Muscle layer of colon (tissue), 2 donors: ENCODE results near the gene SPNS3.

ENCODE experiments used
- H3K27ac ChIP-seq: one replicate; pipeline ENCODE4 v1.7.0; 2013; ENCODE audit warnings: low read depth, mild to moderate bottlenecking, low read length, moderate library complexity
- H3K27me3 ChIP-seq, 2 donors: one replicate each; pipeline ENCODE4 v1.7.0; 2013; ENCODE audit warnings: low read length in 2 of 2, mild to moderate bottlenecking in 2 of 2; ENCODE audit not compliant: insufficient read depth in 2 of 2, control insufficient read depth in 1 of 2
- H3K36me3 ChIP-seq: one replicate; pipeline ENCODE4 v1.7.0; 2013; ENCODE audit warnings: mild to moderate bottlenecking, low read length; ENCODE audit not compliant: insufficient read depth
- H3K4me1 ChIP-seq: one replicate; pipeline ENCODE4 v1.7.0; 2013; ENCODE audit warnings: mild to moderate bottlenecking, low read length; ENCODE audit not compliant: insufficient read depth
- H3K4me3 ChIP-seq, 2 donors: one replicate each; pipeline ENCODE4 v1.7.0; 2013; ENCODE audit warnings: low read length in 2 of 2, low read depth in 1 of 2, mild to moderate bottlenecking in 1 of 2, moderate library complexity in 1 of 2
- H3K9ac ChIP-seq: one replicate; pipeline ENCODE4 v1.7.0; 2013; ENCODE audit warnings: low read length
- H3K9me3 ChIP-seq: one replicate; pipeline ENCODE4 v1.7.0; 2013; ENCODE audit warnings: mild to moderate bottlenecking, low read length
- donor health status: abdominal sarcoma.
- donor health status: Adenocarcinoma of cecum.

SPNS3 gene, protein sequence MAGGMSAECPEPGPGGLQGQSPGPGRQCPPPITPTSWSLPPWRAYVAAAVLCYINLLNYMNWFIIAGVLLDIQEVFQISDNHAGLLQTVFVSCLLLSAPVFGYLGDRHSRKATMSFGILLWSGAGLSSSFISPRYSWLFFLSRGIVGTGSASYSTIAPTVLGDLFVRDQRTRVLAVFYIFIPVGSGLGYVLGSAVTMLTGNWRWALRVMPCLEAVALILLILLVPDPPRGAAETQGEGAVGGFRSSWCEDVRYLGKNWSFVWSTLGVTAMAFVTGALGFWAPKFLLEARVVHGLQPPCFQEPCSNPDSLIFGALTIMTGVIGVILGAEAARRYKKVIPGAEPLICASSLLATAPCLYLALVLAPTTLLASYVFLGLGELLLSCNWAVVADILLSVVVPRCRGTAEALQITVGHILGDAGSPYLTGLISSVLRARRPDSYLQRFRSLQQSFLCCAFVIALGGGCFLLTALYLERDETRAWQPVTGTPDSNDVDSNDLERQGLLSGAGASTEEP

DNA sequence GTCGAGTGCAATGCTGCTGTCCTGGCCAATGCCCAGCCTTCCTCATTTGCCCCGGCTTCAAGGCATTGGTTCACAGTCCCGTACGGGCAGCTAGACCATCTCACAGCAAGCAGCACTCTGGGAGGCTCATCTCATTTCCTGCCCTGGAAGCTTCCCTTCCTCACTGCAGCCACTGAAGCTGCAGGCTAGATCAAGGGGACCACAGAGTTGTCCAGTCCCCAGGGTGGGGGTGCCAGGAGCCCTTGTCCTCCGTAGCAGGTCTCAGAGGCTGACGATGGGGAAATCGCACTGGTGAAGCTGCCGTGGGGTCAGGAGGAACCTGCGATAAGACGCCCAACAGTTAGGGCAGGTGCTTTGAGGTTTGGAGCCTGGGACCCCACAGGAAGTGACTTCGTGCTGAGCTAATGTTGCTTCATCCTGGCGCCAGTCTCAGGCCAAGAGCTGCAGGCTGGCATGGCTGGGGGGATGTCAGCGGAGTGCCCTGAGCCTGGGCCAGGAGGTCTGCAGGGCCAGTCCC is at the start of gene SPNS3:
Gene SPNS3 (plus strand): TSS at position 426 of the 517 bp plus-strand sequence. CDS start 28 bp downstream, at position 454.
- no peaks in the 10 kb centered on the region for H3K36me3 ChIP-seq
- no peak within 1 kb of the TSS for H3K27ac ChIP-seq
- H3K9me3 ChIP-seq = no peaks in the 10 kb centered on the region
- no peak within 1 kb of the TSS for H3K9ac ChIP-seq
- H3K27me3 ChIP-seq = no peaks in the 10 kb centered on the region
- H3K4me1 ChIP-seq = no peaks in the 10 kb centered on the region
- H3K4me3 ChIP-seq = no peak within 1 kb of the TSS

DNA sequence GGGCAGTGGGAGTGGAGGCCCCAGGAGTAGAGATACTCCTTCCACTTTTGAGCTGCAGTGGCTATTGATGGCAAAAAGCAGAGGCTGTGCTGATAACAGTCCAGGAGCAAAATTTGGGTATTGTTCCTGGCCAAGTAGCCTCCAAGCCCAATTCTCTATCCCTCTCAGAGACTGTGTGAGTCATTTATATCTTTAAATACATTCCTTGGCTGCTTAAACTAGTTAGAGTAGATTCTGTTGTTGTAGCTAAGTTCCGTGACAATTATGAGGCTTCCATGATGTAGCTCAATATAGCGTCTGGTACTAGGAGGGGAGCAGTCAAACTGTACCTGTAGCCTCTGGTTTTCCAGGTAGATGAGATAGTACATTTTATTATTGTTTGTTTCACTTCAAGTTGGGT is 47.3 kb upstream of the SPNS3 start:
- Histone ChIP-seq H3K27ac (no peak overlapping the region), H3K9ac (no peak overlapping the region), H3K36me3 (no peaks in the 10 kb centered on the region), H3K9me3 (no peaks in the 10 kb centered on the region), H3K4me1 (no peaks in the 10 kb centered on the region), H3K27me3 (no peaks in the 10 kb centered on the region), H3K4me3 (no peak overlapping the region)

DNA sequence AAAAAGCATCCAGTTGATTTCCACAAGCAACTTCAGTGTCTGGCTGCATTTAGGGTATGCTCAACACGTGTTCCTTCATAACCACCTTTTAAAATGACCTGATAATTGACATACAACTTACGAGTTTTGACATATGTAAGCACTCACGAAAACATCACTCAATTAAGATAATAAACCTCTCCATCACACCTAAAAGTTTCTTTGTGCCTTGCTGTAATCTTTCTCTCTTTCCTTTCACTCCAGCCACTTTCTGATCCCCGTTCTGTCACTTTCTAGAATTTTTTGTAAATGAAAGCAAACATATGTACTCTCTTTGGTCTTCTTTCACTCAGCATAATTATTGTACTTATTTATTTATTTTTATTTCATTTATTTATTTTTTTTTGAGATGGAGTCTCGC is 46.6 kb upstream of the SPNS3 start:
- H3K4me3 ChIP-seq = no peak overlapping the region
- no peaks in the 10 kb centered on the region for H3K27me3 ChIP-seq
- no peaks in the 10 kb centered on the region for H3K36me3 ChIP-seq
- H3K27ac ChIP-seq = no peak overlapping the region
- no peaks in the 10 kb centered on the region for H3K4me1 ChIP-seq
- no peaks in the 10 kb centered on the region for H3K9me3 ChIP-seq
- H3K9ac ChIP-seq = no peak overlapping the region

- H3K4me1 ChIP-seq = no peaks in the 10 kb centered on the region
- no peaks in the 10 kb centered on the region for H3K36me3 ChIP-seq
- no peaks in the 10 kb centered on the region for H3K27me3 ChIP-seq
- no peak overlapping the region for H3K4me3 ChIP-seq
- no peaks in the 10 kb centered on the region for H3K9me3 ChIP-seq
- H3K9ac ChIP-seq = no peak overlapping the region
- H3K27ac ChIP-seq = no peak overlapping the region
These were observed 44.7 kb upstream of the SPNS3 start for GRCh38 chr17:4389079-4389478.

DNA sequence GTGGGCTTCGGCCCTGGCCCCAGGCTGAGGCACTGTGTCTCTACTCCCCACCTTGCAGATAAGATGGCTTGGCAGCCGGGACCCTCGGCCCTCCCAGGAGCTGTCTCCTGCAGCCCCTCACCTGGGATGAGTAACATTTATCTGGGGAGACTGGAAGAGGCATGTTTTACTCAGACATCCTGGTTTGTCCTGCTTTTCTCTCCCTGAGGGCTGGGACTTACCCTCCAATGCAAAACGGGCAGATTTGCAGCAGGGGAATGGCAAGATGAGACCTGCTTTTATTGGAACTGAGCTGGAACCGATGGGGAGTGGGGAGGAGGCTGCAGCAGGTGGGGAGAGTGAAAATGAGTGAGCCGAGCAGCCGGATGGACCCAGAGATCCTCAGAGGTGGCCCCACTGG is 39.9 kb upstream of the SPNS3 start:
- no peak overlapping the region for H3K9ac ChIP-seq
- H3K9me3 ChIP-seq = no peaks in the 10 kb centered on the region

DNA sequence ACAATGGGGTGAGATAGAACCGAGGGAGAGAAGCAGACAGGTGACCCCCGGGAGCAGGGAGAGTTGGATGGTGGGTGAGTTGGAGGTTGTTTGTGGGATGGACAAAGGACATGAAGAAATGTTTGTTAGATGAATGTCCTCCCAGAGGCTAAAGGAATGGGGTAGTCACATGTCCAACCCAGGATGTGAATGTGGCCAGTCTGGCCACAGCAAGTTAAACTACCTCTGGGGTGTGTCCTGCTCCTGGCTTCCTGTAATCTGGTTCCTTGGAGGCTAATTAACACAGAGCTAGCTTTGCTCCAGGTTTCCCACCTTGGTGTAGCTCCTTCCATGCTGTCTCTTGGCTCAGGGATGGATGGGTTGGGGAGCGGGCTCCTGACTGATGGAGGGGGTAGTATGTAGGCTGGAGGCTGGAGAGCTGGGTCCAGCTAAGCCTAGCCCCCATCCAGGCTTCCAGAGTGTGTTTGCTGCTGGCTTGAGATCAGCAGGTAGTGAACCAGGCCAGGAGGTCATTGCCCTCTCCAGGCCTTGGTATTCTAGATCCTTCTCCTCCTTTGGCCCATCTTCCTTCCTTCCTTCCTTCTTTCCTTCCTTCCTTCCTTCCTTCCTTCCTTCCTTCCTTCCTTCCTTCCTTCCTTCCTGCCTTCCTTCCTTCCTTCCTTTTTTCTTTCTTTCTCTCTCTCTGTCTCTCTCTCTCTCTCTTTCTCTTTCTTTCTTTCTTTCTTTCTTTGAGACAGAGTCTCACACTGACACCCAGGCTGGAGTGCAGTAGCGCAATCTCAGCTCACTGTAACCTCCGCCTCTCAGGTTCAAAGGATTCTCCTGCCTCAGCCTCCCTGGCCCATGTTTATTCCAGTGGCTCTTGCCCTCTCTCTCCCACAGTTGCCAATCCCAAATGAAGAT is 39.3 kb upstream of the SPNS3 start:
- H3K27me3 ChIP-seq = no peaks in the 10 kb centered on the region
- no peak overlapping the region for H3K9ac ChIP-seq
- H3K4me3 ChIP-seq = no peak overlapping the region
- H3K9me3 ChIP-seq = no peaks in the 10 kb centered on the region
- H3K36me3 ChIP-seq = no peaks in the 10 kb centered on the region
- H3K27ac ChIP-seq = no peak overlapping the region
- no peaks in the 10 kb centered on the region for H3K4me1 ChIP-seq

More for the DNA sequence above, 39.9 kb upstream of the SPNS3 start:
- H3K4me3 ChIP-seq = no peak overlapping the region
- H3K27ac ChIP-seq = no peak overlapping the region
- no peaks in the 10 kb centered on the region for H3K27me3 ChIP-seq
- no peaks in the 10 kb centered on the region for H3K4me1 ChIP-seq
- no peaks in the 10 kb centered on the region for H3K36me3 ChIP-seq

- no peak overlapping the region for H3K27ac ChIP-seq
- no peaks in the 10 kb centered on the region for H3K27me3 ChIP-seq
These were observed 38.6 kb upstream of the SPNS3 start for GRCh38 chr17:4395111-4395478.

GRCh38 chr17:4397840-4398239 is 35.9 kb upstream of the SPNS3 start:
- Histone ChIP-seq H3K4me3 (no peak overlapping the region), H3K27me3 (no peaks in the 10 kb centered on the region), H3K36me3 (no peaks in the 10 kb centered on the region), H3K4me1 (no peaks in the 10 kb centered on the region), H3K9ac (no peak overlapping the region), H3K27ac (no peak overlapping the region), H3K9me3 (no peaks in the 10 kb centered on the region)

More at GRCh38 chr17:4395111-4395478, 38.6 kb upstream of the SPNS3 start:
- no peaks in the 10 kb centered on the region for H3K36me3 ChIP-seq
- H3K4me3 ChIP-seq = no peak overlapping the region
- H3K9ac ChIP-seq = no peak overlapping the region
- no peaks in the 10 kb centered on the region for H3K4me1 ChIP-seq
- H3K9me3 ChIP-seq = no peaks in the 10 kb centered on the region

GRCh38 chr17:4405038-4405669 is 28.6 kb upstream of the SPNS3 start:
- no peak overlapping the region for H3K4me3 ChIP-seq
- no peak overlapping the region for H3K27ac ChIP-seq
- H3K36me3 ChIP-seq = no peaks in the 10 kb centered on the region
- no peaks in the 10 kb centered on the region for H3K4me1 ChIP-seq
- no peaks in the 10 kb centered on the region for H3K27me3 ChIP-seq
- H3K9me3 ChIP-seq = no peaks in the 10 kb centered on the region
- H3K9ac ChIP-seq = no peak overlapping the region

DNA sequence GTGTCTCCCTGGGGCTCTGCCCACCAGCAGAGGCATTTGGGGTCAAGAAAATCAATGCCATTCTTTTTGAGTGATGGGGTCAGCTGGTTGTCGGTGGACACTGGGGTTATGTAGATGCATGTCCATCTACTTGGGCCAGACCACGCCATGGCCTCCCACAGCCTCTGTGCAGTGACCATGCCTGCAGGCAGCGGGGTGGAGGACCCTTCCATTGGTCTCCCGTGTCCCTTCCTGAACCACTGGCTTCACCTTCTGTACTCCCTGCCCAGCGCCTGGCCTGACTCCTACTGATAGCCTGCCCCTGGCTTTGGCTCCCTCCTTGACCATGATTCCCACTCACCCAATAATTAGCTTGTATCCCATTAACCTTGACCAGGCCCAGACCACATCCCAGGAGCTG is 28.0 kb upstream of the SPNS3 start:
- Histone ChIP-seq H3K4me1 (no peaks in the 10 kb centered on the region), H3K9me3 (no peaks in the 10 kb centered on the region), H3K27me3 (no peaks in the 10 kb centered on the region), H3K36me3 (no peaks in the 10 kb centered on the region), H3K4me3 (no peak overlapping the region), H3K9ac (no peak overlapping the region), H3K27ac (no peak overlapping the region)

DNA sequence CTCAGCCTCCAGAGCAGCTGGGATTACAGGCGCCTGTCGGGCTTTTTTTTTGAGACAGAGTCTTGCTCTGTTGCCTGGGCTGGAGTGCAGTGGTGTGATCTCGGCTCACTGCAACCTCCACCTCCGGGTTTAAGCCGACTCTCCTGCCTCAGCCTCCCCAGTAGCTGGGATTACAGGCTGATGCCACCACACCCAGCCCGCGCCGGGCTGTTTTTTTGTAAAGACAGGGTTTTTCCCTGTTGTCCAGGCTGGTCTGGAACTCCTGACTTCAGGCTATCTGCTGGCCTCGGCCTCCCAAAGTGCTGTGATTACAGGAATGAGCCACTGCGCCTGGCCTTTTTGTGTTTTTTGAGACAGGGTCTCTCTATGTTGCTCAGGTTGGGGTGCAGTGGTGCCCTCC is 27.4 kb upstream of the SPNS3 start:
- Histone ChIP-seq H3K27me3 (no peaks in the 10 kb centered on the region), H3K4me1 (no peaks in the 10 kb centered on the region), H3K27ac (no peak overlapping the region), H3K4me3 (no peak overlapping the region), H3K36me3 (no peaks in the 10 kb centered on the region), H3K9ac (no peak overlapping the region), H3K9me3 (no peaks in the 10 kb centered on the region)
